Measurements from ENCODE around the gene RERG. TPM values are rescaled to one million over a fixed set of nuclear protein-coding genes. Genes with fewer than 3 reads are reported as not detected.

RERG gene
- total RNA-seq, 1 donor from 2014 or later: 1.2 TPM

DNA sequence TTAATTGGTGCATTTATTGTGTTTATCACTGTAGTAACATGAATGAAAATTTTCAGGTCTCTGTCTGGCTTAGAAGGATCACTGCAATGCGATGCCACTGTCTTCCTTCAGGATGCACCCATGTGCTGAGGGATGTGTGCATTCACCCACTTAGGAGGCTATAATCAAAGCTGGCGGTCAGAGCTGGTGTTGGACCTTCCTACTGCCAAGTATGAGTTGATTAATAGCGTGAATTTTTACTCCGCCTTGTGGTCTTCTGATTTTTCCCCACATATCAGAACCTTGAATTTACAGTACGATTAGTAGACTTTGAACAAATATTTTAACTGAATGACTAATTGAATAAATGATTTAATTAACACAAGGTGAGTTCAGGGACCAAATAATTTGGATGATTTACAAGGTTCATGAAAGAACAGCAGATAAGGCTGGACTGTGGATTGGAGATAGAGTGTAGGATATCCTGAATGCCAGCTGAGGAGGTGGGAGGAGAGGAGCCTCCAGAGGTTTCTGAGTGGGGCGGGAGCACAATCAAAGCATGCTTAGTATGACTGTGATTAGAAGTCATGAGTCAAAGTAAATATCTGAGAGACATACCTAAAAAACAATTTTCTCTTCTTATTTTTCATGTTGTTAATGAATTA, 50.1 kb downstream of the RERG start:
- no peak for DNase-seq (ENCODE audit: low read depth)
- TF ChIP-seq, protein P1, sequence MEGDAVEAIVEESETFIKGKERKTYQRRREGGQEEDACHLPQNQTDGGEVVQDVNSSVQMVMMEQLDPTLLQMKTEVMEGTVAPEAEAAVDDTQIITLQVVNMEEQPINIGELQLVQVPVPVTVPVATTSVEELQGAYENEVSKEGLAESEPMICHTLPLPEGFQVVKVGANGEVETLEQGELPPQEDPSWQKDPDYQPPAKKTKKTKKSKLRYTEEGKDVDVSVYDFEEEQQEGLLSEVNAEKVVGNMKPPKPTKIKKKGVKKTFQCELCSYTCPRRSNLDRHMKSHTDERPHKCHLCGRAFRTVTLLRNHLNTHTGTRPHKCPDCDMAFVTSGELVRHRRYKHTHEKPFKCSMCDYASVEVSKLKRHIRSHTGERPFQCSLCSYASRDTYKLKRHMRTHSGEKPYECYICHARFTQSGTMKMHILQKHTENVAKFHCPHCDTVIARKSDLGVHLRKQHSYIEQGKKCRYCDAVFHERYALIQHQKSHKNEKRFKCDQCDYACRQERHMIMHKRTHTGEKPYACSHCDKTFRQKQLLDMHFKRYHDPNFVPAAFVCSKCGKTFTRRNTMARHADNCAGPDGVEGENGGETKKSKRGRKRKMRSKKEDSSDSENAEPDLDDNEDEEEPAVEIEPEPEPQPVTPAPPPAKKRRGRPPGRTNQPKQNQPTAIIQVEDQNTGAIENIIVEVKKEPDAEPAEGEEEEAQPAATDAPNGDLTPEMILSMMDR (IDR thresholded peaks at IDR 0.05; ENCODE audit: insufficient read depth, low read length, poor library complexity, severe bottlenecking): no peak

DNA sequence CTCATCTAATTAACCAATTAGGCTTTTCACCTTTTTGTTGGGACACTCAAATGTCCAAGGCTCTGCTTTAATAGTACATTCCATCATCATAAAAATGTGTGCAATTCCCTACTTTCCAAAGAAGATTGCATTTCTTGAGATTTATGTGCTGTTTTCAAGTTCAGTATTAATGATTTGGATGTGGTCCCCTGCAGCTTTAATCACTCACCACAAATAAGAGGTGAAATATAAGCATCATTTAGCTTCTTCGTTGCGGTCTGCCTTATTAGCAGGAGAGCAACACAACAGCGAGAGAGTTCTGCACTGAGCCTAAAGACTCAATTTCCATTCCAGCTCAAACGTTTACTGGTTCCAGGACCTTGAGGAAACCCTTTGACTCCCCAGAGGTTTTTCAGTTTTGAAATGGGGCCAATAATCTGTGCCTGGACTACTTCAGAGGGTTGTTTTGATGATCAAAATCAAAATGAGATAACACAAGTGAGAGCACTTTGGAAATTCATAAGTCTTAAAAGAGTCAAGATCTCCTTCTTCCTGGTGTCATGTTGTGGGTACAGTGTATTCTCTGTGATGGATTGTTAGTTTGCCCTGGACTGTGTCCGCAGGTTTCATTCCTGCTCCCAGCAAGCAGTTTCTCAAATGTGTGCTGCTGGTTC, 53.1 kb downstream of the RERG start:
- H3K36me3 ChIP-seq (ENCODE audit: control insufficient read depth, insufficient read depth, low read length): no peaks in the 10 kb centered on the region
- no peaks in the 10 kb centered on the region for H3K27me3 ChIP-seq (ENCODE audit: control insufficient read depth, insufficient read depth, low read length)
- TF ChIP-seq, protein P1 (IDR thresholded peaks at IDR 0.05; ENCODE audit: insufficient read depth, low read length, poor library complexity, severe bottlenecking): no peak
- H3K4me3 ChIP-seq (ENCODE audit: low read depth, low read length): no peak overlapping the region
- DNase-seq (ENCODE audit: low read depth): no peak

More for the DNA sequence above, 50.1 kb downstream of the RERG start:
- Histone ChIP-seq H3K4me3 (ENCODE audit: low read depth, low read length) (no peak overlapping the region), H3K36me3 (ENCODE audit: control insufficient read depth, insufficient read depth, low read length) (no peaks in the 10 kb centered on the region), H3K27me3 (ENCODE audit: control insufficient read depth, insufficient read depth, low read length) (no peaks in the 10 kb centered on the region)

- TF ChIP-seq, protein P1 (IDR thresholded peaks at IDR 0.05; ENCODE audit: insufficient read depth, low read length, poor library complexity, severe bottlenecking): no peak
- no peaks in the 10 kb centered on the region for H3K36me3 ChIP-seq (ENCODE audit: control insufficient read depth, insufficient read depth, low read length)
- no peak for DNase-seq (ENCODE audit: low read depth)
Observed at GRCh38 chr12:15165012-15165659, 56.1 kb downstream of the RERG start.

DNA sequence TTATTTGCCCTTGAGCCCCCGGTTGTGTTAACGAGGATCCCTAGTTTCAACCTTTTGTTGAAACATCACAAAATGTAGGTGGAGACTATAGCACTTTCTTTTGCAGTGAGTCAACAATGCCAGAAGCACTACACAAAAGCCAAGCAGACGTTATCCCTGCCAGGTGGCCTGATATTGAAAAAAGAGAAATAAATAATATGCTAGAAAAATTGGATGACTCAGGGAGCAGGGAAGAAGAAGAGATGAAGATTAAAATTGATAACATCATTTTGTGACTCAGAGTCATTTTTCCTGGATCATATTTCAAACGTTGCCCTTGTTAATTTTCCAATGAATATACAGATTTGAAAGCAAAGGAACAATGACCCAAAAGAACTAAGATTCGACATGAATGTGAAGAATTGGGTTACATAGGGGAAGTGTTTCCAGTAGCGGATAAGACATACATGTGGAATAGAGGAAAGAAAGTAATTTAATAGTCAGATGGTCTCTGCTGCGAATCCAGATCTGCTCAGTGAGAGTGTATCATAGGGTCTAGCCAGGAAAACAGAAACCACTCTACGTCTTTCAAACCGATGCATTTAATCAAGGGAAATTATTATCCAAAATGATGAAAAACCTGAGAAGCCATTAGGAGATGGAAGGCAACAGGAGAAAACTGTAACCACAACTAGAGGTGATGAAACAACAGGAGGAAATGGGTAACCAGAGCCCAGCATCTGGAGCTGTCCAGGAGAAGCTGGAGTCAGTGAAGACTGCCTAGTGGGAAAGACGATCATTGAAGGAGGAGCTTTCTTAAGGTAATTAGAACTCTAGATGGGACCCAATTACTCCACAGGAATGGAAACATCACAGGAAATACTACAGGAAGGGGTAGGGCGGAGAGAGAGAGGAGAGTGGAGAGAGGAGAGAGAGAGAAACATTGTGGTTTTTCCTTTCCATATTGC, 57.9 kb downstream of the RERG start:
- Histone ChIP-seq H3K4me3 (ENCODE audit: low read depth, low read length) (no peak overlapping the region), H3K27me3 (ENCODE audit: control insufficient read depth, insufficient read depth, low read length) (no peaks in the 10 kb centered on the region), H3K36me3 (ENCODE audit: control insufficient read depth, insufficient read depth, low read length) (no peaks in the 10 kb centered on the region)
- DNase-seq (ENCODE audit: low read depth): no peak
- TF ChIP-seq, protein P1 (IDR thresholded peaks at IDR 0.05; ENCODE audit: insufficient read depth, low read length, poor library complexity, severe bottlenecking): no peak

More at GRCh38 chr12:15165012-15165659, 56.1 kb downstream of the RERG start:
- H3K4me3 ChIP-seq (ENCODE audit: low read depth, low read length): no peak overlapping the region
- H3K27me3 ChIP-seq (ENCODE audit: control insufficient read depth, insufficient read depth, low read length): no peaks in the 10 kb centered on the region

- no peak for DNase-seq (ENCODE audit: low read depth)
- no peaks in the 10 kb centered on the region for H3K36me3 ChIP-seq (ENCODE audit: control insufficient read depth, insufficient read depth, low read length)
- H3K27me3 ChIP-seq (ENCODE audit: control insufficient read depth, insufficient read depth, low read length): no peaks in the 10 kb centered on the region
- TF ChIP-seq, protein P1 (IDR thresholded peaks at IDR 0.05; ENCODE audit: insufficient read depth, low read length, poor library complexity, severe bottlenecking): no peak
- H3K4me3 ChIP-seq (ENCODE audit: low read depth, low read length): no peak overlapping the region
Observed at GRCh38 chr12:15158083-15158482, 63.1 kb downstream of the RERG start.

Data from kidney epithelial cell (primary cell).